ENCODE data around the gene TACR2.

TACR2 gene

GRCh38 chr10:69379800-69380199 lies 36.9 kb downstream of the TACR2 start:
- in situ Hi-C loops (cut with HindIII; ENCODE audit: low sequenced_read_pairs) = no loop called here

DNA sequence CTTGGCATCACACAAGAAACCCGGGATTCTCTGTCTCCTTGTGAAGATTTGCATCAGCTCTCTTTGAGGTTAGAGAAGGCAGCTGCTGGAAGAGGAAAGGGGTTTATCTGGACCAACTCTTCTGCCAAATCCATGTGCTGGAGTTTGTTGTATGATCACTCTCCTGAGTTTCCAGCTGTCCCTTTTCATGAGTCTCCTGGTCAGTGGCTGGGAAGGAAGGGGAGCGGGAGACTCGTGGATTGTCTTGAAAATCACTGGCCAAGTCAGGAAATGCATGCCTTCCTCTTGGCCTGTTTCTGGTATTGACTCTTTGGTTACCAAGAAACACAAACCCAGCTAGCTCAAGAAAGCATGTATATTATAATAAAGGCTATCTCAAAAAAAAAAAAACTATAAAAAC lies 38.8 kb downstream of the TACR2 start:
- DNase-seq (ENCODE audit: low read depth) = no peak
- in situ Hi-C loops (cut with HindIII; ENCODE audit: low sequenced_read_pairs) = no loop called here
- TF ChIP-seq, protein P1, sequence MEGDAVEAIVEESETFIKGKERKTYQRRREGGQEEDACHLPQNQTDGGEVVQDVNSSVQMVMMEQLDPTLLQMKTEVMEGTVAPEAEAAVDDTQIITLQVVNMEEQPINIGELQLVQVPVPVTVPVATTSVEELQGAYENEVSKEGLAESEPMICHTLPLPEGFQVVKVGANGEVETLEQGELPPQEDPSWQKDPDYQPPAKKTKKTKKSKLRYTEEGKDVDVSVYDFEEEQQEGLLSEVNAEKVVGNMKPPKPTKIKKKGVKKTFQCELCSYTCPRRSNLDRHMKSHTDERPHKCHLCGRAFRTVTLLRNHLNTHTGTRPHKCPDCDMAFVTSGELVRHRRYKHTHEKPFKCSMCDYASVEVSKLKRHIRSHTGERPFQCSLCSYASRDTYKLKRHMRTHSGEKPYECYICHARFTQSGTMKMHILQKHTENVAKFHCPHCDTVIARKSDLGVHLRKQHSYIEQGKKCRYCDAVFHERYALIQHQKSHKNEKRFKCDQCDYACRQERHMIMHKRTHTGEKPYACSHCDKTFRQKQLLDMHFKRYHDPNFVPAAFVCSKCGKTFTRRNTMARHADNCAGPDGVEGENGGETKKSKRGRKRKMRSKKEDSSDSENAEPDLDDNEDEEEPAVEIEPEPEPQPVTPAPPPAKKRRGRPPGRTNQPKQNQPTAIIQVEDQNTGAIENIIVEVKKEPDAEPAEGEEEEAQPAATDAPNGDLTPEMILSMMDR (IDR thresholded peaks at IDR 0.05; ENCODE audit: low read depth, low read length, missing control alignments) = no peak

More at GRCh38 chr10:69379800-69380199, 36.9 kb downstream of the TACR2 start:
- no peak overlapping the region for H3K4me3 ChIP-seq (ENCODE audit: low read depth, low read length)
- TF ChIP-seq, protein P1 (IDR thresholded peaks at IDR 0.05; ENCODE audit: low read depth, low read length, missing control alignments) = no peak
- no peak for DNase-seq (ENCODE audit: low read depth)

GRCh38 chr10:69377191-69377590 lies 39.5 kb downstream of the TACR2 start:
- TF ChIP-seq, protein P1 (IDR thresholded peaks at IDR 0.05; ENCODE audit: low read depth, low read length, missing control alignments) = no peak
- no peak overlapping the region for H3K4me3 ChIP-seq (ENCODE audit: low read depth, low read length)
- no peak for DNase-seq (ENCODE audit: low read depth)
- in situ Hi-C loops (cut with HindIII; ENCODE audit: low sequenced_read_pairs) = no loop called here

More for the DNA sequence above, 38.8 kb downstream of the TACR2 start:
- H3K4me3 ChIP-seq (ENCODE audit: low read depth, low read length) = no peak overlapping the region

DNA sequence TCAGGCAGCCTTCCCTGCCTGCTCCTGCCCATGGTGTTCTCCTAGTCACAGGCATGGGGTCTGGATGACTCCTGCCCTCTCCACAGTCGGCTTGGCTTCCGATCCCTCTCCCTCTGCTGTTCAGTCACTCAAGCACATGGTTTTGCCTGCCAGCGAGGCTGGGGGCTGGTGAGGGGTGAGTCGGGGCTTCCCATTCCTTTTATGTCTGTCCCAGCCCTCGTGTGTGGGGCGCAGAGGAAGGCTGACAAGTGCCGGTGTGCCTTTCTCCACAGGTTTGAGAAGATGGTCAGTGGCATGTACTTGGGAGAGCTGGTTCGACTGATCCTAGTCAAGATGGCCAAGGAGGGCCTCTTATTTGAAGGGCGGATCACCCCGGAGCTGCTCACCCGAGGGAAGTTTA lies 40.1 kb downstream of the TACR2 start:
- DNase-seq (ENCODE audit: low read depth) = no peak
- TF ChIP-seq, protein P1 (IDR thresholded peaks at IDR 0.05; ENCODE audit: low read depth, low read length, missing control alignments) = no peak
- in situ Hi-C loops (cut with HindIII; ENCODE audit: low sequenced_read_pairs) = no loop called here
- no peak overlapping the region for H3K4me3 ChIP-seq (ENCODE audit: low read depth, low read length)

- no peak overlapping the region for H3K4me3 ChIP-seq (ENCODE audit: low read depth, low read length)
- DNase-seq (ENCODE audit: low read depth) = no peak
- TF ChIP-seq, protein P1 (IDR thresholded peaks at IDR 0.05; ENCODE audit: low read depth, low read length, missing control alignments) = no peak
- in situ Hi-C loops (cut with HindIII; ENCODE audit: low sequenced_read_pairs) = no loop called here
Measured at GRCh38 chr10:69375307-69376151, 41.2 kb downstream of the TACR2 start.

GRCh38 chr10:69374931-69375306 lies 41.8 kb downstream of the TACR2 start:
- TF ChIP-seq, protein P1 (IDR thresholded peaks at IDR 0.05; ENCODE audit: low read depth, low read length, missing control alignments) = no peak
- no peak for DNase-seq (ENCODE audit: low read depth)
- in situ Hi-C loops (cut with HindIII; ENCODE audit: low sequenced_read_pairs) = no loop called here
- no peak overlapping the region for H3K4me3 ChIP-seq (ENCODE audit: low read depth, low read length)

Data from astrocyte of the cerebellum (primary cell).